ENCODE data around the gene GPR15.
"Not testable (repeated sequence)": the region's sequence is repeated elsewhere in the genome, so short reads cannot be mapped to it uniquely, and the experiment has no call there.

The GPR15 gene

DNA sequence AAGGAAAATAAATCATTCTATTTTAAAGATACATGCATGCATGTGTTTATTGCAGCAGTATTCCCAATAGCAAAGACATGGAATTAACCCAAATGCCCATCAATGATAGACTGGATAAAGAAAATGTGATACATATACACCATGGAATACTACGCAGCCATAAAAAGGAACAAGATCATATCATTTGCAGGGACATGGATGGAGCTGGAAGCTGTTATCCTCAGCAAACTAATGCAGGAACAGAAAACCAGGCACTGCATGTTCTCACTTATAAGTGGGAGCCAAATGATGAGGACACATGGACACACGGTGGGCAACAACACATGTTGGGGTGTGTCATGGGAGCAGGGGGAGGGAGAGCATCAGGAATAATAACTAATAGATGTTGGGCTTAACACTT, 28.0 kb downstream of the GPR15 start:
- DNase-seq, result not testable (repeated sequence)

- no peak for DNase-seq
These were observed 29.1 kb downstream of the GPR15 start for GRCh38 chr3:98560911-98561310.

- no peak for DNase-seq
These were observed 30.1 kb downstream of the GPR15 start for GRCh38 chr3:98561727-98562521.

DNA sequence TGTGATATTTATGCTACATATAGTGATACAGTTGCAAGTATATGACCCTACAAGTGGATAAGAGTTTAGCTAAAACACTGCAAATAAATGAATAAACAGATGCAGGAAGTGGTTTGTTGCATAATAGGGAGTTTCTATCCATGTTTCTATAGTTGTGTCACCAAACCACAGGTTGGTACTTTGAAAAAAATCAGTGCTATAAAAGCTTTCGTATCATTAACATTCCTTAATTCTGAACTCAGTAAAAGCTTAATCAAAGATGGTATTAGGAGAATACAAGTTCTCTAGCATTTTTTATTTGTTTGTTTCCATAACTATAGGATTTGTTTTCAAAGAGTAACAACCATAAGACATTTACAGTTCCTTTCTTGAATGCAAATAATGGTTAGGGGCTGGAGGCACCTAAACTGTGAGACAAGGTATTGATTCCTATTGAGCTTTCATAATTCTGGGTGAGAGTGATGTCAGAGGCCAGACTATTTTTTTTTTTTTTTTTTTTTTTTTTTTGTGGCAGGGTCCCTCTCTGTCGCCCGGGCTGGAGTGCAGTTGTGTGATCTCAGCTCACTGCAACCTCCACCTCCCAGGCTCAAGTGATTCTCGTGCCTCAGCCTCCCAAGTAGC, 32.0 kb downstream of the GPR15 start:
- no peak for DNase-seq

DNA sequence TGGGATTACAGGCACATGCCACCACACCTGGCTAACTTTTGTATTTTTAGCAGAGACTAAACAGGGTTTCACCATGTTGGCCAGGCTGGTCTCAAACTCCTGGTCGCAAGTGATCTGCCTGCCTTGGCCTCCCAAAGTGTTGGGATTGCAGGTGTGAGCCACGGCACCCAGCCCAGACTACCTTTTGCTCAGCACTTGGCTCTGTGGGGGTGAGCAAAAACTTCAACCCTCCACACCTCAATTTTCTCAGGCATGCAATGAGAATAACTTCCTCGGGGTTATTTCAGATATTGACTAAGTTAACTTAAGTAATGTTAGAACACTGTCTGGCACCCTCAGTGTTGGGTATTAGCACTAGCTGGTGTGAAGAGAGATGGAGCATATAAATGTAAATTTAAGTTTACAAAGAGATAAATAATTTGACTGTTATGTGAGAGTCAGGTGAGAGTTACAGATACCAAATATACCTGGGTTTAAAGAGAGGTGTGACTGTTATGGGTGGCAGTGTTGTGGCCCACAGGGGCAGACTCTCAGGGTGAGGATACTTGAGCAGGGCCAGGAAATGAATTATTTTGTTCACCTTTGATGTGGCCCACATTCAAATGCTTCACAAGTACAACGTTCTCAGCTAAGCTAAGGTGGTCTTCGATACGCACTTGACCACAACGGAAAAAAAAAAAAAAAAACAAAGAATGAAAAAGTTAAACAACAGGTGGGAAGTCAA, 32.7 kb downstream of the GPR15 start:
- no peak for DNase-seq

DNA sequence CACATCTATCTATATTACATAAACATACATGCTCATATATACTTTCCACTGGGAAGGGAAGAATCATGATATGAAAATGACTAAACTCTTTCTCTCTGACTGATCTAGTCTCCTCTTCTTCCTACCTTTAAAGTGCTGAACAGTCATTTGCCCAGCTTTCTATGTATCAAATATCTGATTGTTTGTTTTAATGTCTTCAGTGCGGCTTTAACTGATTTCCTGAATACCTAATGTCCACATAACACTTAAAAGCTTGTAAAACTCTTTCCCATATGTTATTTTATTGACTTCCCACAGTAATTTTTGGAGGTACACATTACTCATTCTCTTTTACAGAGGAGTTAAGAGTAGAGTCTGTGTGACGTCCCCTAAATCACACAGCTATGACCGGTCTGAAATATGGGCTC, 33.5 kb downstream of the GPR15 start:
- DNase-seq, result no peak

- no peak for DNase-seq
These were observed 34.1 kb downstream of the GPR15 start for GRCh38 chr3:98565843-98566242.

DNA sequence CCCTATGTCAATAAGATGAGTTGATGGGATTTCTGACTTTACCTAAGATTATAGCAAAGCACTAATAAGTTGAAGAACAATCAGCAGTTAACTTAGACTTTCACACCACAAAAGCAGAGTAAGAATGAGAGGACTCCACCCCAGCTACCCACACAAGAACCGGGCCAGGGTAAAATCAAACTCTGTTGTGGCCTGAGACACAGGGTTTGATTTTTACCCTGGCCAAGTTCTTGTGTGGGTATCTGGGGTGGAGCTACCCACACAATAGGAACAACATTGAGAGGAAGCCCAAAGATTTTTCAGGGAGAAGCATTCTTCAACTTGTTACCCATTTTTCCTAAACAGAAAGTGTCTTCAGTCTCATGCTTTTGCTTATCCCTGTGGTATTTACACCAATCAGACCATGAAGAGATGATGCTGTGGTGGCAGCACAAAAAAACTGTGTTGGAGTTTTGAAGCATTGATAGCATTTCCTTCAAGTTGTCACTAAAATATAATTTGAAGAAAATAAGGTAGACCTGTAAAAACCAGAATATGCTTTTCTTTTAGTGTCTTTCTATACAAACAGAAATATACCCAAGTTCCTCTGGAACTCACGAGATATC, 36.0 kb downstream of the GPR15 start:
- no peak for DNase-seq

GRCh38 chr3:98568402-98568801, 36.6 kb downstream of the GPR15 start:
- no peak for DNase-seq

GRCh38 chr3:98573181-98573728, 41.5 kb downstream of the GPR15 start:
- DNase-seq, result no peak

DNA sequence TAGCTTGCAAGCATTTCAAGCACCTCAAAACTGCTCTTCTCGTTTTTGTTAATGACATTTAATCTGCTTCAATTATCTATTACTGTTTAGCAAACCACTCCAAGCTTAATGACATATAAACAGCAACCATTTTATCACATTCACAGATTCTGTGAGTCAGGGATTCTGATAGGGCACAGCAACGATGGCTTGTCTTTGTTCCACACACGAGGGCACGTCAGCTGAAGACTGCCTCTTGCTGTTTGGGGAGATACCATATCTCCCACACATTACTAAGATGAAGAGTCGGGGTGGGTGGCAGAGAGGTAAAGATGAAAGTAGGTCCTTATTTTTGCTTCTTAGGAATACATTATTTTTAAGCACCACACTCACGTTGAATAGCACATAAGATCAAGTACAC, 42.4 kb downstream of the GPR15 start:
- peak; percentile 17 for DNase-seq

GRCh38 chr3:98577178-98577895, 45.6 kb downstream of the GPR15 start:
- no peak for DNase-seq

DNA sequence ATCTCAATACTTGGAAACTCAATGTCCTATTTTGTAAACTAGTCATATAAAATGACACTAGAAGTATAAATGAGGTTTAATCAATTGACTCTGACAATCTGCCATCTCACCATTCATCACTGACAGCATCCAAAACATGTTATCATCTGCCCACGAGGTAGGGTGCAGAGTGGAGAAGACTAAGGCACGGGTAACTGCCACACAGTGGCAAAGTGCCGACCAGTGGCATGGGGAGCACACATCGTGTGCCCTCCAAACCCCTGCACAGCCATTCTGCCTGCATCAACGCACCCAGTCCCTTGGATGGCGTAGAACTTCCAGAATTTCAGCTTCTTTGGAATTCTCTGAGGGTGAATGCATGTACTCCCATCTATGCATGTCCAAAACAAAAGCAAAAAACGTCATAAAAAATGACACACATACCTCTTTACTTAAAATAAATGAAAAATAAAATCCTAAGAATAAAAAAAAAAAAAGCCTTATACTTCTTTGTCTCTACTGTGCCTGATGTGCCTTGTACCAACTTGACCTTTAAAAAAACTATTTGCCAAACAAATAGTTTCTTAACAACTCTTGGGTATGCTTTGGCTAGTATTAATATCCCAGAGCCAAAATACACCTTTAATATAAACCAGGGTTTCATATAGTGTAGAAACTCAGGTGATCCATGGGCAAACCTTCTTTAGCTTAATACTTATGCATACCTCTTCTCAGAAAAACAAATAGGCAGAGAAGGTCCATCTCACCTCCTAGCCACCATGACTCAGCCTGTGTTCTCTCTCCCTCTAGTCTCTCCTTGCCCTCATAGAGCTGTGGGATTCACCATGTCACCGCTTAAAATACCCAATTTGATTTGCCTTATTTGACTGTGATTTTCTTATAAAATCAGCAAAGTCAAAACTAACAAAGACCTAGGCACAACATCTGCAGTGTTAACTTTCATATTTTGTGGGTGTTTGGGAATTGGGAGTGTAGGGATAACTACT, 48.9 kb downstream of the GPR15 start:
- DNase-seq, result no peak

DNA sequence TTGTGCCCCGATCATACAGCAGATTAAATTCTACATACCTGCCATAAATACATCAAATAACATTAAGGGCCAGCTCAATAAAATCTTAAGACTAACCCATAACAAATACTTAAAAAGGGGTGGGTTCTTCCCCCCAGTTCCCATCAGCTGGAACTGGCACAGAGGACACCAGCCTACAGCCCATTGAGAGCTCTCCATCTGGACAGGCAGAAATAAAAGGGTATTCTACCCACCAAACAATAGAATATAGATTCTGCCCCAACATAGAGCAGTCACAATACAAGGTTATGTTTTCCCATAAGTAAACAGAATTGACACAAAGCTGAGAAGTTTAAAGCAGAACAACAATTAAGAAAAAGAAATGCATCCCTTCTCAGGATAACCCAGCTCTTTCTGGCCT, 49.7 kb downstream of the GPR15 start:
- DNase-seq, result no peak

GRCh38 chr3:98582042-98582441, 50.3 kb downstream of the GPR15 start:
- no peak for DNase-seq

DNA sequence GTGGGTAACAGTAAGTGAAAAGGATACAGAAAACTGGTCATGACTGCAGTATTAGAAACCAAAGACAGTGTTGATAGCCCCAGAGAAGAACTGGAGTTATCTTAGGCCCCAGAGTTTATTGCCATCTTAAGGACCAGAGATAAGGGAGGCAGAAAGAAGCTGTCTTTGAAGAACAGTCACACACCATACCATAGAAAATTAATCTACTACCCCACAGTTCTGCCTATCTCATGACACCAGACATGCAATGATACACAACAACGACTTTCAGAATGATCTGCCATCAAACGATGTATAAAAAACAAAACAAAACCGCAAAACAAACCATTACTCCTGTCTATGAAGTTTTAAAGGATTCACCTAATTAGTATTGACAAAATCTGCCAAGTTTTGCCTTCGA, 52.0 kb downstream of the GPR15 start:
- DNase-seq, result no peak

All from NCI-H1436 treated with DMSO at 0.1 percent for 48 hours (cell line).